Measurements from ENCODE around the gene DDX5. TPM values are rescaled to one million over a fixed set of nuclear protein-coding genes. Genes with fewer than 3 reads are reported as not detected.

DDX5 gene
- total and polyA plus RNA-seq, 2 of the 13 experiments (the other 11 are each of a cell fraction or from before 2014, with no cell fraction given), result 503 to 684 TPM

- WGBS (ENCODE audit: low lambda C conversion rate), result 100% methylated on average over 1 of the region's 1 CpG
- CTCF ChIA-PET (ENCODE audit: low intra/inter-chr PET ratio, low total read pairs), result no interaction called here
- intact Hi-C loops (cut with micrococcal nuclease; ENCODE audit: unreplicated experiment), result no loop called here
- TF ChIP-seq STAT6 (CRISPR knock-in tag; IDR thresholded peaks at IDR 0.05; ENCODE audit: borderline replicate concordance) (no peak), CC2D1A (CRISPR knock-in tag; IDR thresholded peaks at IDR 0.05) (no peak), SMAD9 (CRISPR knock-in tag; IDR thresholded peaks at IDR 0.05) (no peak), ZNF160 (CRISPR knock-in tag; IDR thresholded peaks at IDR 0.05) (no peak), ZBTB25 (CRISPR knock-in tag; IDR thresholded peaks at IDR 0.05) (no peak), NFATC3 (CRISPR knock-in tag; IDR thresholded peaks at IDR 0.05) (no peak), ZNF101 (CRISPR knock-in tag; IDR thresholded peaks at IDR 0.05; ENCODE audit: borderline replicate concordance, low read depth) (no peak), MTF1 (CRISPR knock-in tag; IDR thresholded peaks at IDR 0.05) (no peak), ZNF512 (CRISPR knock-in tag; IDR thresholded peaks at IDR 0.05) (no peak), MYC (CRISPR knock-in tag; IDR thresholded peaks at IDR 0.05; ENCODE audit: borderline replicate concordance) (no peak), DDIT3 (CRISPR knock-in tag; IDR thresholded peaks at IDR 0.05) (no peak), ARID5B (CRISPR knock-in tag; IDR thresholded peaks at IDR 0.05) (no peak), ZNF446 (CRISPR knock-in tag; IDR thresholded peaks at IDR 0.05) (no peak), ZBTB37 (CRISPR knock-in tag; IDR thresholded peaks at IDR 0.05) (no peak)
Measured at GRCh38 chr17:64515829-64516228, 9.7 kb upstream of the DDX5 start.

More at GRCh38 chr17:64515829-64516228, 9.7 kb upstream of the DDX5 start:
- ATAC-seq, result no peak
- Histone ChIP-seq H3K79me2 (ENCODE audit: insufficient read depth, low read length) (peaks cover 8% of the 10 kb centered on the region), H3K27me3 (ENCODE audit: control insufficient read depth in 1 of 2, insufficient read depth in 2 of 2, low read length in 2 of 2) (no peaks in the 10 kb centered on the region), H3K36me3 (replicated peaks in 1 of 2; ENCODE audit: control insufficient read depth in 1 of 2, insufficient read depth in 2 of 2, low read length in 2 of 2) (peaks cover 23 to 88% of the 10 kb centered on the region in 2 experiments), H4K20me1 (ENCODE audit: insufficient read depth, low read length) (no peaks in the 10 kb centered on the region), H3K4me3 (replicated peaks in 1 of 3; ENCODE audit: insufficient read depth in 1 of 3, low read depth in 2 of 3, low read length in 3 of 3) (no peak overlapping the region), H3K4me1 (ENCODE audit: insufficient read depth, low read length) (no peaks in the 10 kb centered on the region), H3K9ac (ENCODE audit: insufficient read depth, low read depth, low read length) (no peak overlapping the region), H3K4me2 (ENCODE audit: low read depth, low read length) (no peak overlapping the region), H2AFZ (ENCODE audit: low read length) (no peak overlapping the region), H3K27ac (ENCODE audit: extremely low read length, insufficient read depth, low read length) (no peak overlapping the region), H3K9me3 (ENCODE audit: low read length) (no peaks in the 10 kb centered on the region)
- no TSS peak for BruUV-seq (replicated peaks)
- in situ Hi-C loops (cut with HindIII; ENCODE audit: extremely low pct_ligation_motif_present, low pct_unique_long_range_greater_than_20kb), result no loop called here
- no peak for DNase-seq (ENCODE audit: low spot score)
- FAIRE-seq, result no peak
- POLR2A ChIA-PET, result interaction anchor here (2.2 kb wide), 1 partner anchor 10 kb away, joined by 15 read pairs; the partner anchor contains the start of genes CEP95 and DDX5

Measured in HepG2 (cell line).